SK-N-SH (cell line): Measurements from ENCODE around the gene PEPD.

ENCODE experiments used
- CTCF ChIP-seq: fragments of 200-600 bp; sonication (generic); IDR thresholded peaks from 2 replicates; pipeline ENCODE4 v1.6.1; 2017; ENCODE audit warnings: antibody characterized with exemption, mild to moderate bottlenecking, moderate library complexity
- RXRA ChIP-seq: IDR thresholded peaks from 2 replicates; pipeline ENCODE4 v1.4.0; 2012; ENCODE audit warnings: low read depth, mild to moderate bottlenecking, borderline replicate concordance
- TAF1 ChIP-seq: IDR thresholded peaks from 2 replicates; pipeline ENCODE4 v1.6.1; 2012; ENCODE audit warnings: low read depth, mild to moderate bottlenecking, low read length, moderate library complexity, borderline replicate concordance
- ZBTB33 ChIP-seq: IDR thresholded peaks from 2 replicates; pipeline ENCODE4 v1.4.0; 2012; ENCODE audit warnings: low read depth, borderline replicate concordance

GRCh38 chr19:33453265-33453664, 68.3 kb downstream of the PEPD start:
- TF ChIP-seq CTCF, result no peak
- no peak for TF ChIP-seq TAF1
- TF ChIP-seq RXRA, result no peak
- no peak for TF ChIP-seq ZBTB33
